Measurements from ENCODE around the gene DHX8.

Gene DHX8

GRCh38 chr17:43548689-43549379 is 65.1 kb downstream of the DHX8 start:
- DNase-seq = no peak

- DNase-seq = no peak
These were observed 65.7 kb downstream of the DHX8 start for GRCh38 chr17:43549496-43549895.

GRCh38 chr17:43550754-43551153 is 67.0 kb downstream of the DHX8 start:
- no peak for DNase-seq

- DNase-seq = no peak
These were observed 68.6 kb downstream of the DHX8 start for GRCh38 chr17:43552229-43552837.

- no peak for DNase-seq
These were observed 69.8 kb downstream of the DHX8 start for GRCh38 chr17:43553573-43553972.

GRCh38 chr17:43554857-43555256 is 71.1 kb downstream of the DHX8 start:
- DNase-seq = no peak

- DNase-seq = no peak
These were observed 72.5 kb downstream of the DHX8 start for GRCh38 chr17:43556292-43556691.

GRCh38 chr17:43558805-43559160 is 75.0 kb downstream of the DHX8 start:
- DNase-seq = no peak

GRCh38 chr17:43559161-43559816 is 75.5 kb downstream of the DHX8 start:
- DNase-seq = no peak

- no peak for DNase-seq
These were observed 77.0 kb downstream of the DHX8 start for GRCh38 chr17:43560461-43561427.

- DNase-seq = no peak
These were observed 79.2 kb downstream of the DHX8 start for GRCh38 chr17:43562679-43563599.

- no peak for DNase-seq
These were observed 80.1 kb downstream of the DHX8 start for GRCh38 chr17:43563600-43564594.

GRCh38 chr17:43568506-43569082 is 84.8 kb downstream of the DHX8 start:
- DNase-seq = no peak

GRCh38 chr17:43570518-43570928 is 86.7 kb downstream of the DHX8 start:
- no peak for DNase-seq

- DNase-seq = no peak
These were observed 88.7 kb downstream of the DHX8 start for GRCh38 chr17:43572368-43572980.

GRCh38 chr17:43573579-43574321 is 90.0 kb downstream of the DHX8 start:
- no peak for DNase-seq

GRCh38 chr17:43574348-43574747 is 90.6 kb downstream of the DHX8 start:
- no peak for DNase-seq

- DNase-seq = no peak
These were observed 91.2 kb downstream of the DHX8 start for GRCh38 chr17:43574896-43575525.
